Astrocyte of the spinal cord (primary cell): ENCODE results near the gene ZMYND10.

Experiments used
- DNase-seq: peaks from one replicate; pipeline ENCODE4 v3.0.0; 2011; ENCODE audit warnings: low read depth, low spot score
- H3K4me3 ChIP-seq: 2 replicates; pipeline ENCODE4 v1.5.1; 2011; ENCODE audit warnings: low read depth, mild to moderate bottlenecking, low read length, moderate library complexity
- CTCF ChIP-seq: IDR thresholded peaks from 2 replicates; pipeline ENCODE4 v1.5.1; 2012; ENCODE audit warnings: low read depth, mild to moderate bottlenecking, low read length, inconsistent platforms
- in situ Hi-C: cut with HindIII; loops from 2 replicates; pipeline ENCODE4 v1.10.0; 2017; ENCODE audit warnings: low sequenced_read_pairs

Gene ZMYND10

DNA sequence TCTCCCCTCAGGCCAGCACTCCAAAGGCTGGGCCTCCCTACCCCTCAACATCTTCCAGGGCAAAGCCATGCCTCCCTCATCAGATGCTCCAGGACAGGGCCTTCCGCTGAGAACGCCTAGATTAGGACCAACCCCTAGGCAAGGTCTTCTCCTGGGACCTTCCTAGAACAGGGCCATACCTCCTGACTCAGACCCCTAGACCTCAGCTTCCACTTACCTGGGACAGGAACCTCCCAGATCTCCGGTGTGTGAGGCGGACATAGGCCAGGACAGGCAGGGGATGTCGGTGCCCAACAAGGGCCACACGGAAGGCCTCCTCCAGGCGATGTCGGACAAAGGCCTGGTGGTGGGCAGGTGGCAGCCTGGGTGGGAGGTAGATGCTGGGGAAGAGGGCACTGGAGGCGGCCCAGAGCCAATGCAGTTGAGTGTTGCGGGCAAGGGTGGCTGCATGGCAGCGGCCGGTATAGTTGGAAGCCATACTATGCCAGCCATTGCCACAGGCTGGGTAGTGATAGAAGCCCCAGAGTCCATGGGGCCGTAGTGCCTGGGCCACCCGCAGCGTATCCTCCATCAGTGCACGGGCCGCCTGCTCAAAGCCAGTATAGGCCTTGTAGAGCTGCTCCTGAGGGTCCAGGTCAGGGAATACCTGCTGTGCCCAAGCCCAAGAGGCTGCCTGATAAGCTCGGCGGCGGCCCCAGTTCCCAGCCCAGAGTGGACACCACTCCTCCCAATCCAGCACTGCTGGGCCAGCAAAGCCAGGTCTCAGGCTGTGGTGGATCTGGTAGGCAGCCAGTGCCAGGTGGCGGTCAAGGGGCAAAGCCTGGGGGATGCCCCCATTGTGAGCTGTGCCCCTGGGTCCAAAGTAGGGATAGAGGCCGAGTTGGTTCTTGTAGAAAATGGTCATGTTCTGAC, 50.8 kb downstream of the ZMYND10 start:
- TF ChIP-seq CTCF = no peak
- H3K4me3 ChIP-seq = no peak overlapping the region
- no peak for DNase-seq
- in situ Hi-C loops = no loop called here

DNA sequence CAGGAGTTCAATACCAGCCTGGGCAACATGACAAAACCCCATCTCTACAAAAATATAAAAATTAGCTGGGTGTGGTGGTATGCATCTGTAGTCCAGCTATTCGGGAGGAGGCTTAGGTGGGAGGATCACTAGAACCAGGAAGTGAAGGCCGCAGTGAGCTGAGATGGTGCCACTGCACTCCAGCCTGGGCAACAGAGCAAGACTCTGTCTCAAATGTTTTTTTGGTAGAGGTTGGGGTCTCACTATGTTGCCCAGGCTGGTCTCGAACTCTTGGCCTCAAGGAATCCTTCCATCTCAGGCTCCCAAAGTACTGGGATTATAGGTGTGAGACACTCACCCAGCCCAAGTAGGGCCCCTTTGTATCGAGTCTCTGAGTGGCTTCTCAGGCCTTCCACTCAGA, 51.4 kb downstream of the ZMYND10 start:
- H3K4me3 ChIP-seq = no peak overlapping the region
- TF ChIP-seq CTCF = no peak
- DNase-seq = no peak
- in situ Hi-C loops = no loop called here

DNA sequence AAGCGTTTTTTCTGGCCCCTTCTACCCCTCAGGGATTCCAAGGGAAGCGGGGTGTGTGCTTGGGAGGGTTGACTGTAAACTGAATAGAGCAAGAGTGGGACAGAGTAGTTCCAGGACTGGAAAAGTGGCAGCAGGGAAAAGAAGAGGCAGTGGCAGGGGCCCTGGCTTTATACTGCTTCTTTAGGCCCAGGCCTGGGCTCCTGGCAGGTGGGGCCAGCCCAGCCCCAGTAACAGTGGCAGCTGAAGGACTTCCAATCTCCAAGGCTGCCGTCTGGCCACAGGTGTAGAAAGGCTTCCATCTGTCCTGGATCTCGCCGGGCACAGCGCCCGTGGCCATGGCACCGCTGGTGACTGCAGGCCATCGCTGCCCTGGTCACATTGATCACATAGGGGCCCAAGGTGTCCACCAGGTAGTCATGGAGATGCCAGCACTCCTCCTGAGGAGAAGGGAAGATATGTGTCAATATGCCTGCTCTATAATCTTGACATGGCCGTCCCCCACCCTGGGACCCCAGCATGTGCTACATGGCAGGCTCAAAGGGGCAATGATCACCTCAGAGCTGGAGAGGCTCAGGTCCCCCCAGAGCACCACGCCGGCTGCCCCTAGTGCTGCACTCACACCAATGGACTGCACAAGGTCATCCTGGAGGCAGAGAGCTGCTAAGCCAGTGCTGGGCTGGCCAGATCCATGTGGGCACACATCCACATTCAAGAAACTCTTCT, 52.3 kb downstream of the ZMYND10 start:
- DNase-seq = no peak
- no peak for TF ChIP-seq CTCF
- no peak overlapping the region for H3K4me3 ChIP-seq
- in situ Hi-C loops = no loop called here

- no peak for TF ChIP-seq CTCF
- H3K4me3 ChIP-seq = peak within 1 kb of the TSS; percentile 92
- peak; percentile 98 for DNase-seq
- in situ Hi-C loops = no loop called here
These were observed 53.1 kb downstream of the ZMYND10 start, which contains the start of gene IFRD2 for GRCh38 chr3:50292159-50293078. IFRD2 (minus strand) TSS chr3:50292429; CDS start chr3:50292274, 155 bp downstream.
